Measurements from ENCODE around the gene B3GAT1. TPM values are rescaled to one million over a fixed set of nuclear protein-coding genes. Genes with fewer than 3 reads are reported as not detected.

The B3GAT1 gene
- total RNA-seq, 1 experiment from 2014 or later, result 0.23 TPM

DNA sequence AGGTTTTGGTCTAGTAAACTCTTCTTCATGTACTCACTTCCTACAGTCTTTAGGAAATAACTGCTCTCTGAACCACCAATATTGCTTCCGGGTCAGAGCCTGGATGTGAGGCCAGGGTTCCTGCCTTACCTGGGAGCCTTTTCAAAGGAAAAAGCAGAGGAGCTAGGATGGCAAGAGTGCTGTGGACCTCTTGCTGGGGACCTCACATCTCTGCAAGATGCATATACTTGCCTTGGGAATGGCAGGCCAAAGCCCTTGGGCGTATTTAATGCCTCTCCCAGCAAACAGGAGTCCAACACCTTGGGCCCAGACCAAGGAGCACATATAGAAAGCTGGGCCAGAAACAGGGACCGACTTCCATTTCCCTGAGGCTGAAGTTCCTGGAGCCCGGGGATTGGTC, 75.0 kb downstream of the B3GAT1 start:
- no peak for DNase-seq (ENCODE audit: low spot score)

DNA sequence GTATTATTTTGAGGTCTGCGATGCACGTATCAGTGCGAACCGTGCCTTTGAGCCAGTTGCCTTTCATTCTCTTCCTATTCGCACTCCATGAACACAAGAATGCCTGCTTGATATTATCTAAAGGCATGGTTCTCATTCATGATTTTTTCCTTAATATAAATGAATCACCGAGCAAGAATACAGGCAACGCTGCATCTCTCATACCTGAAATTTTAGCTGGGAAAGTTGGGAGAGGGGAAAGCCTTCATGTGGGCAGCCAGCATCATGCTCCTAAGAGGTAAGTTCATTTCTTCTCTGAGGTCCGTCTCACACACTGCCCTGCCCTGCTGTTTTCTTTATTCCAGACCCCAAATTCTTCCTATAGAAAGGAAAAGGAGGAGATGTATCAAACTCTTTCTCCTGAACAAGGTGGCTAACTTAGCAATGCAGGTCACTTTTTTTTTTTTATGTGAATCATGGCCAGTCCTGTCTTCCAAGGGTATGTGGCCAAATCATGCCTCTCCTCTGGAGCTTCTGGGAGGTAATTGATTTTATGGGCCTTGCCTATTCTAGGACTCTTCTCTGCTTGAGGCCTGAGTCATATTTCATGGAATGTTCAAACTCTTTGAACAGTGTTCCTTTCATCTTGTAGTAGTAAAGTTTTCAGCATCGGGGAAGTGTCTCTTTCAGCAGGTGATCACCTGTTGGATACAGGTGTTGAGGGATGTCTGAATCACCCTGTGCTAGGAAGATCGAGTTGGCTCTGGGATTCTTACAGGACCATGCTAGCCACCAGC, 77.1 kb downstream of the B3GAT1 start:
- no peak for DNase-seq (ENCODE audit: low spot score)

DNA sequence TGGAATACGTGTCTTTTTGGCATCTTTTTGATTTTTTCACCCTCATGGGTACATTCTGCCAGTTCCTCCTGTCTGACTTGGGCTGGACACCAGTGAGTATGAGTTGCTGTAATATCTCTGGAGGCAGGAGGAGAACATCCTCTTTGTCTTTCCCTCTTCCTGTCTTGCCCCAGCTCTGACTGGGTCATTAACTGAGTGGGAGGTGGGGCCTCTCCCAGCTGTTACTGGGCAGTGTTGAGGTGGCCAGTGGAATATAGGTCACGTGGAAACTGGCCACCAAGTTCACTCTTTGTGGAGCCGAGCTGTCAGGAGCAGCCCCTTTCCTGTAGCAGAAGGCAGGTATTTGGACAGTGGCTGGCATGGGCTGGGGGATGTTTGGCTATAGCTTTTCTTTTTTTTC, 78.1 kb downstream of the B3GAT1 start:
- no peak for DNase-seq (ENCODE audit: low spot score)

DNA sequence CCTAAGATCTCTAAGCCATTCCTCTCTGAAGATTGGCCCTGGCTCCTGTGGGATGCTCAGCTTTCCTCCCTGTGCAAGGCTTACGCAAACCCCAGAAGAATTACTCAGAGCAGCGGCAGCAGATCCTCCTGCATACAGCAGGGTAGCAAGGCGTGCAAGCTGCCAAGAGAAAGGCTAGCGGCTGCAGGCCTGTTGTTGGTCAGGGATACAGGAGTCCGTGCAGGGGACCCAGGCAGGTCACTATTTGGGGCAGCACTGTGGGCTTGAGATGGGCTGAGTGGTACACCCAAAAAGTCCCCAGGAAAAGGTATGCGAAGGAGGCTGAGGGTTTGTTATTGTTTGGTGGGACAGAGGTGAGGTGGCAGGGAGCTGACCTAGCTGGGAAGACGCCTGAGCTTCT, 78.7 kb downstream of the B3GAT1 start:
- no peak for DNase-seq (ENCODE audit: low spot score)

DNA sequence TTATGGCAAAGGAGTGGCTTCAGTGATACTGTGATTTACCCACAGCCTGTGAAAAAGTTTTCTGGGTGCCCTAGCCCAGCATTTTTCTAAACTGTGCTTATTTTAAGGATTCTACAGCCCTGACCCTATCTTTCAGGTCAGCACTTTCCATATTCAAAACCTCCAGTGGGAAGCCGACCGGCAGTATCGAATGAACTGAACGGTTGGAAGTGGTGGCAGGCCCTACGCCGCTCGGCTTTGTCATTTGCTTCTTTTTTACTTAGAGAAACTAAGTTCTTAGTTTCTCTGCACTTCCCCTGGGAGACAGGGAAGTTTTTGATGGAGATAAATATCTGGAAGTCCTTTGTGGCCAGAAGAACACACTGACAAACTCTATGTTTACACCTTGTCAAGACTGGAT, 79.3 kb downstream of the B3GAT1 start:
- DNase-seq (ENCODE audit: low spot score), result no peak

DNA sequence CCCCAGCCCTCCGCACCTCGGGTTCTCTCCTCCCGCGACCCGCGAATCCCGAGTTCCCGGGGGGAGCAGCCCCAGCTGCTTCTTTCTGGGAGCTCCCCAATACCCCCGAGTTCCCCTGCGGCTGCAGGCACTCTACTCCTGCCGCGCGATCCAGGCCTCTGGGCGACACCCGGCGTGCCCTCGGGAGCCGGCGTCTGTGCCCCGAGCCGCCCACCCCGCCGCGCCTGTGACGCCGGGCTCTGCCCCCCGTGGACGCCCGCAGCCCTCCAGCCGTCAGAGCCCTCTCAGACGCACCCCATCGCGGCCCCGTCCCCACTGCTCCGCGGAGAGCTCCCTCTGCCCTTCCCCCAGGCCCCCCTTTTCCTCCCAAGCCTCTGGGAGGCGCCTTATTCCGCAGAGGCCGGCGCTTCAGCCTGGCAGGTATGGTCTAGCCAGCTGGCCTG, 79.8 kb downstream of the B3GAT1 start:
- DNase-seq (ENCODE audit: low spot score), result peak; percentile 57

DNA sequence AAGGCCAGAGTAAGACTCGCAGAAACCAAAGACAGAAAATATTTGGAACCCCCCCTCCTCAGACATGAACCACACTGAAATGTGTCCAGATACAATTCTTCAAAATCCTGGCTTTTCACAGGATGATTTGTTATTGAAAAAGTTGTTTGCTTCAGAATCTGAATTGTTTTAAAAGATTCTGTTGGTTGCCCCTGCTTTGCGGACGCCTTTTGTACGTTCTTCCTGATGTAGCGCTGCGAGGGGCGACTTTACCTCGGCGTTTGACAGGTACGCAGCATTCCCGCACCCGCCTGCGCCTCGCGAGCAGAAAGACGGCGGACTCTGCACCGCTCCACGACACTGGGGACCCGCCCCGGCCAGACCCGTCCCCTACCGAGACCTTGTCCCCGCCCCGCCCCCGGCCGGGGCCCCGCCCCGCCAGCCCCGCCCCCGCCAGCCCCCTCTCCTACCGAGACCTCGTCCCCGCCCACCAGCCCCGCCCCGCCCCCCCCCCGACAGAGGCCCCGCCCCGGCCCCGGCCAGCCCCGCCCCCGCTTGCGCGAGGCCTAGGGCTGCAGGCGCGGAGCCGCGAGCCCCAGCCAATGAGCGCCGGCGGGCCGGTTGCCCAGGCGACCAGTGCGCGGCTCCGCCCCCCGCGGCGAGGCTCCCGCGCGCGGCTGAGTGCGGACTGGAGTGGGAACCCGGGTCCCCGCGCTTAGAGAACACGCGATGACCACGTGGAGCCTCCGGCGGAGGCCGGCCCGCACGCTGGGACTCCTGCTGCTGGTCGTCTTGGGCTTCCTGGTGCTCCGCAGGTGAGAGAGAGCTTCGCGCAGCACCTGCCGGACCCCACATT, 80.5 kb downstream of the B3GAT1 start, which contains the start of gene GLB1L2:
Gene GLB1L2, plus strand, starts transcription at position 635 of the 835 bp plus-strand sequence. Its CDS starts 74 bp downstream, at position 709.
- peak; percentile 87 for DNase-seq (ENCODE audit: low spot score)

DNA sequence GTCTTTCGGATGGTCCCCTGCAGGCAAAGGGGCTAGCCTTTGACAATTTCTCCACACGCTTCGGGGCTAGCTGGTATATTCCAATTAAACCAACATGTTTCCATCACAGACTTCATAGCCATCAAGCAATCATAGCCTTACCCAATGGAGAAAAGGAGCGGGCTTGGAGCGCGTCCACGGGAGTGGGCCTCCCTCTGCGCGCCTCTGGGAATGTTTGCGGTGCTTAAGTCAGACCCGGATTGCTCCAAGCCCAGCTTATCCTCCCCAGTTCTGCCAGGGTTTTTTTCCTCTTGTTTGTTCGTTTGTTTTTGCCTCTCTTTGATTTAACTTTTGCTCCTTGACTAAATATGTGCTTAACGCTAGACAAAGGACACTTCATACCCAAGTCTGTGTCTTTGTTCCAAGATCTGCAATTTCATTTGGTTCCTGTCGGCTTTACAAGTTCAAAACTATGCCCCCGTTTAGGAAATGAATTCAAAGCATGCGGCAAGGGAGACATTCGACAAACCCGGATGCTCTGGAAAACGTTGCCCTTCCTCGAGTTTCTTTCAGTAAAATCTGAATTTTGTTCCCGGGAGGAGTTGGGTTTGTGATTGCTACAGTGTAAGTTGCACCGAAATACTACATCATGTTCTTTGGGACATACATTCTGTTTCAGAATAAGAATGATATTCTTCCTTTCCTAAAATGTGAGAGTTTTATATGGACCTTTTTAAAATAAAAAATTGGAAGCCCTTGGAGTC, 81.3 kb downstream of the B3GAT1 start:
- no peak for DNase-seq (ENCODE audit: low spot score)

Other genes starting within 250 kb of the B3GAT1 start
- gene NCAPD3, start 188.3 kb downstream of the B3GAT1 start, total RNA-seq (2014; rRNA removed; shearing (Covaris generic)), result 57.0 and 66.3 TPM in 2 replicates
- 39.2 and 45.1 TPM in 2 replicates for gene VPS26B, start 187.6 kb downstream of the B3GAT1 start, total RNA-seq (2014; rRNA removed; shearing (Covaris generic))
- 45.5 and 47.8 TPM in 2 replicates for gene THYN1, start 158.9 kb downstream of the B3GAT1 start, total RNA-seq (2014; rRNA removed; shearing (Covaris generic))
- 25.9 and 28.5 TPM in 2 replicates for gene ACAD8, start 158.7 kb downstream of the B3GAT1 start, total RNA-seq (2014; rRNA removed; shearing (Covaris generic))
- not detected in 2 replicates for gene GLB1L3, start 135.9 kb downstream of the B3GAT1 start, total RNA-seq (2014; rRNA removed; shearing (Covaris generic))
- gene GLB1L2, start 80.3 kb downstream of the B3GAT1 start, total RNA-seq (2014; rRNA removed; shearing (Covaris generic)), result 77.4 and 79.0 TPM in 2 replicates

Data from HT-29 (cell line).